ENCODE results near the gene PROCA1.

PROCA1 gene

GRCh38 chr17:28756049-28756804, 44.5 kb upstream of the PROCA1 start:
- H3K14ac ChIP-seq (ENCODE audit: low read length), result no peak overlapping the region
- H3K4me3 ChIP-seq (ENCODE audit: low read depth, low read length), result no peak overlapping the region
- H3K23ac ChIP-seq (ENCODE audit: low read length), result no peak overlapping the region
- H3K4ac ChIP-seq (ENCODE audit: low read depth, low read length), result no peak overlapping the region
- H4K91ac ChIP-seq (ENCODE audit: low read depth, low read length), result no peak overlapping the region
- no peaks in the 10 kb centered on the region for H3K27me3 ChIP-seq (ENCODE audit: insufficient read depth, low read length)
- H4K8ac ChIP-seq (ENCODE audit: low read depth, low read length), result no peak overlapping the region
- no peak overlapping the region for H2BK120ac ChIP-seq (ENCODE audit: insufficient read depth, low read length, poor library complexity)
- no peak overlapping the region for H3K18ac ChIP-seq (ENCODE audit: low read length)
- H3K36me3 ChIP-seq (ENCODE audit: control insufficient read depth in 1 of 2, insufficient read depth in 2 of 2, low read length in 2 of 2), result peaks cover 30 to 47% of the 10 kb centered on the region in 2 experiments
- H3K4me1 ChIP-seq (ENCODE audit: control insufficient read depth in 1 of 2, insufficient read depth in 2 of 2, low read length in 2 of 2), result peaks cover 0 to 4% of the 10 kb centered on the region in 2 experiments
- H2AK5ac ChIP-seq (ENCODE audit: low read length), result no peak overlapping the region
- no CpG with 5 or more reads among the region's 5 CpGs for WGBS (ENCODE audit: extremely low coverage, insufficient coverage, insufficient read length)
- H3K27ac ChIP-seq (ENCODE audit: low read depth, low read length), result no peak overlapping the region
- H3K79me2 ChIP-seq (ENCODE audit: control insufficient read depth, insufficient read depth, low read length, poor library complexity), result no peaks in the 10 kb centered on the region
- H3K9ac ChIP-seq (ENCODE audit: low read length), result no peak overlapping the region
- no peak overlapping the region for H2BK5ac ChIP-seq (ENCODE audit: low read depth, low read length, poor library complexity)
- H2BK12ac ChIP-seq (ENCODE audit: low read length), result no peak overlapping the region
- no peak overlapping the region for H2AFZ ChIP-seq (ENCODE audit: insufficient read depth, low read length, poor library complexity)
- no peak overlapping the region for H3K4me2 ChIP-seq (ENCODE audit: low read length)
- no peak for DNase-seq
- no peak overlapping the region for H4K12ac ChIP-seq (ENCODE audit: low read depth, low read length)
- no peaks in the 10 kb centered on the region for H3K79me1 ChIP-seq (ENCODE audit: low read length)
- no peaks in the 10 kb centered on the region for H3K9me3 ChIP-seq (ENCODE audit: insufficient read depth, low read depth, low read length)

- no peak overlapping the region for H3K4me2 ChIP-seq (ENCODE audit: low read length)
- H3K18ac ChIP-seq (ENCODE audit: low read length), result no peak overlapping the region
- WGBS (ENCODE audit: extremely low coverage, insufficient coverage, insufficient read length), result no CpG with 5 or more reads among the region's 7 CpGs
- no peak overlapping the region for H4K91ac ChIP-seq (ENCODE audit: low read depth, low read length)
- no peak overlapping the region for H3K4me3 ChIP-seq (ENCODE audit: low read depth, low read length)
- H3K79me2 ChIP-seq (ENCODE audit: control insufficient read depth, insufficient read depth, low read length, poor library complexity), result no peaks in the 10 kb centered on the region
- H3K14ac ChIP-seq (ENCODE audit: low read length), result no peak overlapping the region
- H2BK5ac ChIP-seq (ENCODE audit: low read depth, low read length, poor library complexity), result no peak overlapping the region
- no peak overlapping the region for H4K12ac ChIP-seq (ENCODE audit: low read depth, low read length)
- no peak overlapping the region for H2AK5ac ChIP-seq (ENCODE audit: low read length)
- H3K36me3 ChIP-seq (ENCODE audit: control insufficient read depth in 1 of 2, insufficient read depth in 2 of 2, low read length in 2 of 2), result peaks cover 36 to 50% of the 10 kb centered on the region in 2 experiments
- no peaks in the 10 kb centered on the region for H3K9me3 ChIP-seq (ENCODE audit: insufficient read depth, low read depth, low read length)
- no peak overlapping the region for H3K23ac ChIP-seq (ENCODE audit: low read length)
- H2BK120ac ChIP-seq (ENCODE audit: insufficient read depth, low read length, poor library complexity), result no peak overlapping the region
- no peaks in the 10 kb centered on the region for H3K27me3 ChIP-seq (ENCODE audit: insufficient read depth, low read length)
- no peak overlapping the region for H2BK12ac ChIP-seq (ENCODE audit: low read length)
- H3K9ac ChIP-seq (ENCODE audit: low read length), result no peak overlapping the region
- H2AFZ ChIP-seq (ENCODE audit: insufficient read depth, low read length, poor library complexity), result no peak overlapping the region
- peaks cover 0 to 4% of the 10 kb centered on the region in 2 experiments for H3K4me1 ChIP-seq (ENCODE audit: control insufficient read depth in 1 of 2, insufficient read depth in 2 of 2, low read length in 2 of 2)
- no peak for DNase-seq
- no peak overlapping the region for H3K4ac ChIP-seq (ENCODE audit: low read depth, low read length)
- H3K27ac ChIP-seq (ENCODE audit: low read depth, low read length), result no peak overlapping the region
- H3K79me1 ChIP-seq (ENCODE audit: low read length), result no peaks in the 10 kb centered on the region
- H4K8ac ChIP-seq (ENCODE audit: low read depth, low read length), result no peak overlapping the region
These were observed 43.8 kb upstream of the PROCA1 start for GRCh38 chr17:28755486-28755885.

GRCh38 chr17:28751600-28752366, 40.1 kb upstream of the PROCA1 start:
- Histone ChIP-seq H2AFZ (ENCODE audit: insufficient read depth, low read length, poor library complexity) (no peak overlapping the region), H3K9ac (ENCODE audit: low read length) (no peak overlapping the region), H3K14ac (ENCODE audit: low read length) (no peak overlapping the region), H3K36me3 (ENCODE audit: control insufficient read depth in 1 of 2, insufficient read depth in 2 of 2, low read length in 2 of 2) (peaks cover 50 to 57% of the 10 kb centered on the region in 2 experiments), H4K91ac (ENCODE audit: low read depth, low read length) (no peak overlapping the region), H3K79me2 (ENCODE audit: control insufficient read depth, insufficient read depth, low read length, poor library complexity) (peaks cover 7% of the 10 kb centered on the region), H3K4me3 (ENCODE audit: low read depth, low read length) (no peak overlapping the region), H3K18ac (ENCODE audit: low read length) (no peak overlapping the region), H3K27me3 (ENCODE audit: insufficient read depth, low read length) (no peaks in the 10 kb centered on the region), H3K23ac (ENCODE audit: low read length) (no peak overlapping the region), H3K4me2 (ENCODE audit: low read length) (no peak overlapping the region), H2BK5ac (ENCODE audit: low read depth, low read length, poor library complexity) (no peak overlapping the region), H2BK12ac (ENCODE audit: low read length) (no peak overlapping the region), H2AK5ac (ENCODE audit: low read length) (no peak overlapping the region), H3K9me3 (ENCODE audit: insufficient read depth, low read depth, low read length) (no peaks in the 10 kb centered on the region), H4K8ac (ENCODE audit: low read depth, low read length) (no peak overlapping the region), H3K4ac (ENCODE audit: low read depth, low read length) (no peak overlapping the region), H3K79me1 (ENCODE audit: low read length) (peaks cover 12% of the 10 kb centered on the region), H4K12ac (ENCODE audit: low read depth, low read length) (no peak overlapping the region), H2BK120ac (ENCODE audit: insufficient read depth, low read length, poor library complexity) (no peak overlapping the region), H3K4me1 (ENCODE audit: control insufficient read depth in 1 of 2, insufficient read depth in 2 of 2, low read length in 2 of 2) (peaks cover 15 to 19% of the 10 kb centered on the region in 2 experiments), H3K27ac (ENCODE audit: low read depth, low read length) (no peak overlapping the region)
- no peak for DNase-seq
- WGBS (ENCODE audit: extremely low coverage, insufficient coverage, insufficient read length), result no CpG with 5 or more reads among the region's 10 CpGs

GRCh38 chr17:28750178-28751047, 38.7 kb upstream of the PROCA1 start:
- Histone ChIP-seq H3K4ac (ENCODE audit: low read depth, low read length) (peak overlapping the region; percentile 8), H3K18ac (ENCODE audit: low read length) (no peak overlapping the region), H3K36me3 (ENCODE audit: control insufficient read depth in 1 of 2, insufficient read depth in 2 of 2, low read length in 2 of 2) (peaks cover 61 to 63% of the 10 kb centered on the region in 2 experiments), H4K8ac (ENCODE audit: low read depth, low read length) (no peak overlapping the region), H3K4me1 (ENCODE audit: control insufficient read depth in 1 of 2, insufficient read depth in 2 of 2, low read length in 2 of 2) (peaks cover 27 to 29% of the 10 kb centered on the region in 2 experiments), H2BK5ac (ENCODE audit: low read depth, low read length, poor library complexity) (no peak overlapping the region), H2AK5ac (ENCODE audit: low read length) (no peak overlapping the region), H3K9ac (ENCODE audit: low read length) (no peak overlapping the region), H3K79me2 (ENCODE audit: control insufficient read depth, insufficient read depth, low read length, poor library complexity) (peaks cover 19% of the 10 kb centered on the region), H3K79me1 (ENCODE audit: low read length) (peaks cover 25% of the 10 kb centered on the region), H3K27me3 (ENCODE audit: insufficient read depth, low read length) (no peaks in the 10 kb centered on the region), H3K9me3 (ENCODE audit: insufficient read depth, low read depth, low read length) (no peaks in the 10 kb centered on the region), H3K4me3 (ENCODE audit: low read depth, low read length) (no peak overlapping the region), H4K91ac (ENCODE audit: low read depth, low read length) (no peak overlapping the region), H2BK12ac (ENCODE audit: low read length) (no peak overlapping the region), H3K23ac (ENCODE audit: low read length) (no peak overlapping the region), H3K14ac (ENCODE audit: low read length) (no peak overlapping the region), H4K12ac (ENCODE audit: low read depth, low read length) (peak overlapping the region; percentile 66), H3K27ac (ENCODE audit: low read depth, low read length) (no peak overlapping the region), H2AFZ (ENCODE audit: insufficient read depth, low read length, poor library complexity) (no peak overlapping the region), H2BK120ac (ENCODE audit: insufficient read depth, low read length, poor library complexity) (no peak overlapping the region), H3K4me2 (ENCODE audit: low read length) (no peak overlapping the region)
- WGBS (ENCODE audit: extremely low coverage, insufficient coverage, insufficient read length), result no CpG with 5 or more reads among the region's 20 CpGs
- peak; percentile 93 to 98 for DNase-seq

Measured in trophoblast cell (in vitro differentiated cells and primary cell).